Posterior cingulate gyrus (tissue), 11 donors: Measurements from ENCODE around the gene MAD2L2.

Experiments
- DNase-seq, 10 donors: peaks; one replicate each; pipeline versions ENCODE4 v3.0.0 to v3.0.0-alpha.2; 2020 to 2021; ENCODE audit warnings: mixed read lengths in 3 of 10
- intact Hi-C: fragments of 100-400 bp; cut with DNase I; formaldehyde crosslinking; loops from one replicate; pipeline ENCODE4 v1.15.1; 2023

The MAD2L2 gene

DNA sequence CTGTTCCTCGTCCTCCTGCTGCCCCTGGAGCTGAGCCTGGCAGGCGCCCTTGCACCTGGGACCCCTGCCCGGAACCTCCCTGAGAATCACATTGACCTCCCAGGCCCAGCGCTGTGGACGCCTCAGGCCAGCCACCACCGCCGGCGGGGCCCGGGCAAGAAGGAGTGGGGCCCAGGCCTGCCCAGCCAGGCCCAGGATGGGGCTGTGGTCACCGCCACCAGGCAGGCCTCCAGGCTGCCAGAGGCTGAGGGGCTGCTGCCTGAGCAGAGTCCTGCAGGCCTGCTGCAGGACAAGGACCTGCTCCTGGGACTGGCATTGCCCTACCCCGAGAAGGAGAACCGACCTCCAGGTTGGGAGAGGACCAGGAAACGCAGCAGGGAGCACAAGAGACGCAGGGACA, 25.3 kb upstream of the MAD2L2 start:
- intact Hi-C loops, result no loop called here
- DNase-seq, result no peak

DNA sequence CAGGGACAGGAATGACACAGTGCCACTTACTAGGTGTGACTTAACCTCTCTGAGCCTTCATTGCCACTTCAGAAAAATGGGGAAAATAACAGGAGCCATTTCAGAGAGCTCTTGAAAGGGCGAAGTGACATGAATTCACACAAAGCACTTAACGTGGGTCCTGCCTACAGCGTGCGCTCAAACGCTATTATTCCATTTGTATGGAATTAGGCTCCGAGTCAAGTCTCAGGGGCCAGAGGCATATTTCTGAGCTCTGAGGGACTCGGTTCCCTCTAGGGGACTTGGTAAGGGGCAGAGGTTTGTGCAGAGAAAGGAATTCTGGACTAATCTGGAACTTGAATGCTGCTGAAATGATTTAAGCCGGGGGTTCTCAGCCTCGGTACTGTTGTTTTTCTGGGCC, 24.6 kb upstream of the MAD2L2 start:
- intact Hi-C loops, result no loop called here
- no peak for DNase-seq

DNA sequence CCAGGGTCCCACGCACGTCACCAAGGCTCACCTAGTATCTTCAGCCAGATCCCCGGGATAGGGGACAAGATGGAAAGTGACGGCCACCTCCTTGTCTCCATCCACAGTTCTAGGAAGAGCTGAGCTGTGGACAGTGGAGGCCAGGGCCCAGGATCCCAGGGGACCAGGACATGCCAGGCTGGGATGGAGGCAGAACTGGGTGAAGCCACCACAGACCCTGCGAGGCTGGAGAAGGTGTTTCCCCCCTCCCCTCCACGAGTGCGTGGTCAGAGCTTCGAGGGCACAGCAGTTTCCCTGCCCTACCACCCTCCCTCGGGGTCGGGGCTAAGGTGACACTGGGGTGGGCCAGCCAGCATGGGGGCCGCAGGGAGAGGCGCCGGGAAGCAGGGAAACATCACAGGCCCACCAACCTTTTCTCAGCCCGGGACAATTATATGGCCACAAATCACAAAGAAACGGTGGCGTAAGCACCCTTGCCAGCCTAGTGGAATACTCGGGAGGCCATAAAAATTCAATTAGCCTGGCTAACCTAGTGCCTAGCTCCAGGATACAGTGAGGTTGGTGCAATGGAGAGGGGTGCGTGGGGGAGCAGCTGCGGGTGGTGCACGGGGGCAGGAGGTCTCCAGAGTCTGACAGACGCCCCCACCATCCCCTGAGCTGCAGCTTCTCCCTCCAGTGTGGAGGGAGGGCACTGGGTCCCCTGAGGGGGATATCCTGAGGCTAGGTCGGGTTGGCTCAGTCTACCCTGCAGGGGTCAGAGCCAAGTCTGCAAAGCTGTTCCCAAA, 23.9 kb upstream of the MAD2L2 start:
- intact Hi-C loops, result no loop called here
- DNase-seq, result no peak

DNA sequence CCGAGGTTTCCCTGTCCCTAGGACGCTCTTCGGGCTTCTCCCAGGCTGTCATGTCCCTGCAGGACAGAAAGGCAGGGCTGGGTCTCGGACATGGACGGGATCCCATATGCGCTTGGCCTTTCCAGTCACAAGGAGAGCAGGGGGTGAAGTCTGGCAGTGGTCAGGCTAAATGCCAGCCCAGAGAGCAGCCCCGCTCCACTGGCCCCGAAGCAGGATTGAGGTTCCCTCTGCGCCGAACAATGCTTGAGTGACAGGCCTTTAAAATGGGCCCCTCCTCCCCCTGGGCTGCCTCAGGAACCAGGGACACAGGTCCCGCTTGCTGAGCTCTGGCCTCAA, 23.2 kb upstream of the MAD2L2 start:
- intact Hi-C loops, result no loop called here
- DNase-seq, result no peak

DNA sequence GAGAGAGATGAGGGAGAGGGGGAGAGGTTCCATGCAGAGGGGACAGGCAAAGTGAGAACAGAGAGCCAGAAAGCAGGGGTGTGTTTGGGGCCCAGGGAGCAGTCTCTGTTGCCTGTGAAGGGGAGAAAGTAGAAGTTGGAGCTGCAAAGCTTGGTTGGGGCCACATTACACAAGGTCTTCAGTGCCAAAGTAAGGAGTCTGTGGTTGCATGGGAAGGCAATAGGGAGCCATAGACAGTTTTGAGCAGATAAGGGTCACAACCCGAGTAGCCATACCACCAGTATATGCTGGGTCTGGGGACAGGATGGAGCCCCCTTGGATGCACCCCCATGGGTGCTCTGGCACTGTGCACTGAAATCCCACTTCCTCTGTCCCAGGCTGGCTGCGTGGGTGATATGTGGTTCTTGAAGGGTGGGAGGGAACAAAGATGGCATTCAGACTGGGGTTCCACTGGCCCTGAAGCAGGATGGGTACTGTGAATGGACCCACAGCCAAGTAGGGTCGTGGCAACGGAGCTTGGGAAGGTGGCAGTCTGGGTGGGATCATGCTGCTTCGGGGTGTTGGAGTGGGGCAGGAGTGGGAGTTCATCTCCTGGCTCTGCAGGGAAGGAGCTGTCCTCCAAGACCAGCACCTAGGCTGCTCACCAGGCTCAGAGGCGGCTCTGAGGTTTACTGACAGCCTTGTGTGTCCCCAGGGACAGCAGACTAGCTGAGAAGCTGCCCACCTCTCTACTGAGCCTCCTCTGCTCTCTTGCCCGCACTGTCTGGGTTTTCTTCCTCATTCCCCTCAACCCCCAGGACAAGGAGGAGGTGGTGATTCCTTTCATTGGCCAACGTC, 22.6 kb upstream of the MAD2L2 start:
- no peak for DNase-seq
- intact Hi-C loops, result no loop called here

- intact Hi-C loops, result loop anchor here (1.0 kb wide), 1 partner anchor 21 kb away; the partner anchor contains the start of gene MAD2L2
- DNase-seq, result no peak
These were observed 21.2 kb upstream of the MAD2L2 start for GRCh38 chr1:11701981-11702803.

GRCh38 chr1:11701551-11701961, 20.6 kb upstream of the MAD2L2 start:
- intact Hi-C loops, result loop anchor here (1.0 kb wide), 1 partner anchor 20 kb away; the partner anchor contains the start of gene MAD2L2

GRCh38 chr1:11700601-11701467, 19.9 kb upstream of the MAD2L2 start:
- intact Hi-C loops, result loop anchor here (1.0 kb wide), 1 partner anchor 20 kb away; the partner anchor contains the start of gene MAD2L2
- DNase-seq, result no peak

More at GRCh38 chr1:11701551-11701961, 20.6 kb upstream of the MAD2L2 start:
- DNase-seq, result peak; percentile 62 to 95 (median 76)

GRCh38 chr1:11697893-11698210, 16.9 kb upstream of the MAD2L2 start:
- DNase-seq, result no peak
- intact Hi-C loops, result no loop called here

DNA sequence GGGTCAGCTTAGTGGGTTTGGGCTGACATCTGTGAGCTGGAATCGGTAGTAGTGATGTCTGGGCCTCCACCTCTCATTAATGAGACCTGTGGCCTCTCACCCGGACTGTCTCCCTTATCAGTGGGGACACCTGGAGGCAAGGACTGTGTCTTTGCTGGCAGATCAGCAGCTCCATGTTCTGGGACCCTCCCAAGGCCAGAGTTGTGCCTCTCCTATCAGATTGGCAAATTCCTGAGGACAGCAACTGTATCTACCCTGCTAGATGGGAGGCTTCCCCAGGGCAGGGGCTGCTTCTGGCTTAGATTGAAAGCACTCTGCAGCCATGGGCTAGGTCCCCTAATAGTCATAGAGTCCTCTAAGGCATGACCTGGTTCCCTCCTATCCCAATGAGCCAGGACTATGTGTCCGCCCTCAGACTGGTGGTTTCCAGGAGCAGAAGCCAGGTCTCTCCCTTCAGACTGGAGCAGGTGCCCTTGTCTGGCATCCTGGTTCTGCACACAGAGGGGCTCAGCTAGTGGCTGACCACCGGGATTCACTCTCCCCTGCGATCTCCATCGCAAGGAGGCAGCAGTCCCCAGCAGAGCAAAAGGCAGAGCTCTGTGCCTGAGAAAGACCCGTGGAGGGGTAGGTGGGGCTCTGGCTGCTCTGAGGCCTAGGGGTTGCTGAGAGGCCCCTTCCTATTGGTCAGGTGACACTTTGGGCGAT, 16.4 kb upstream of the MAD2L2 start:
- intact Hi-C loops, result no loop called here
- no peak for DNase-seq

DNA sequence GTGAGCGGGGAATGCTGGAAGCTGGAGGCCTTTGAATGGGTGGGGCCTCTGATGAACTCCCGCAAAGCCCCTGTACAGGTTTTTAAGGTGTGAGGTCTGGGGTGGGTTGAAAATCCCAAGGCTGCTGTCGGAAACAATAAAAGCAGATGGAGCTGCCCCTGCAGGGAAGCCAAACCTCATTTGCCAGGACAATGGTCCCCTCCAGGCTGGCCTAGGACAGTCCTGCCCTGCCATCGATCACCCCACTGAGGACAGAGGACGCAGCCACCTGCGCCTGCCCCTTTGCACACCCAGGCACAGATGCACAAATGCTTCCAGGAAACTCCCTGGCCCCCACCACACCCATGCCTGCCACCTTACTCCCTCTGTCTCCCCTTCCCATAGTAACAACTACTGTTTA, 14.9 kb upstream of the MAD2L2 start:
- DNase-seq, result no peak
- intact Hi-C loops, result no loop called here

DNA sequence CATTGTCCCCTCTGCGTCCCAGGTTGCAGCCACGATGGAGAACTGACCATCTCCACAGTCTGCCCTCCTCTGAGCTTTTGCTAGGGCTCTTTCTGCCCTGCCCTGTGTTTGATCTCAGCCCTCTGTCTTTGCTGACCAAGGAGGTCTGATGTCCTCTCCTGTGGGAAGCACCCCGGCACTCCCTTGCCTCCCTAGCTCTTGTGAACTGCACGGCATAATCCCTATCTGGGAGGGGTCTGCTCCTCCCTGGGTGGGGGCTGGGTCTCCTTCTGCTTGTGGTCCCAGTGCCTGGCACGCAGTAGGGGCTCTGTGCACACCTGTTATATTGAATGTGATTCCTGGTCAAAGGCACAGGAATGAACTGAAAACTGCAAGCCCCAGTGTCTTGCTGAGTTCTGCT, 13.0 kb upstream of the MAD2L2 start:
- intact Hi-C loops, result no loop called here
- no peak for DNase-seq

DNA sequence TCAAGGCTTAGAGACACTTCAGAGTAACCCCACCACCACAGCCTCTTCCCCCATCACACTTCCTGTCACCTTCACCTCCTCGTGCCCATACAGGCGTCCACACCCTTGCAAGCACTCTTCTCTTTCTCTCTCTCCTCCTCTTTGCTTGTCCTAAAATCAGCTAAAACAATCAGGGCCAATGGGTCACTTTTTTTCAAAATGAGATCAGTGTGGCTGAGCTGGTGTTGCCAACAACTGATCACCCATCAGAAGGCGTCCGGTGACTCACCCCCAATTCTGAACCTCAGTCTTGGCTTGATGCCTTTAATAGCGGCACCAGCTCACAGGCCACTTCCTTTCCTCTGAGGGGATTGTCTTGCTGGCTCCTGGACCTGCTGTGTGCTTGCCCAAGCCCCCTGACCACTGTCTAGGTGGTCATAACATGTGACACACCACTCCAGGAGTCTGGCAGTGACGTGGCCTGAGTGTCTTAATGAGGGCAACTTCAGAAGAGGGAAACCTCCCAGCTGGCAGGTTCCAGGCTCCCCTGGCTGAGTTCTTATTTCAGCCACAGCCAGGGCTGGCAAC, 12.2 kb upstream of the MAD2L2 start:
- no peak for DNase-seq
- intact Hi-C loops, result no loop called here

DNA sequence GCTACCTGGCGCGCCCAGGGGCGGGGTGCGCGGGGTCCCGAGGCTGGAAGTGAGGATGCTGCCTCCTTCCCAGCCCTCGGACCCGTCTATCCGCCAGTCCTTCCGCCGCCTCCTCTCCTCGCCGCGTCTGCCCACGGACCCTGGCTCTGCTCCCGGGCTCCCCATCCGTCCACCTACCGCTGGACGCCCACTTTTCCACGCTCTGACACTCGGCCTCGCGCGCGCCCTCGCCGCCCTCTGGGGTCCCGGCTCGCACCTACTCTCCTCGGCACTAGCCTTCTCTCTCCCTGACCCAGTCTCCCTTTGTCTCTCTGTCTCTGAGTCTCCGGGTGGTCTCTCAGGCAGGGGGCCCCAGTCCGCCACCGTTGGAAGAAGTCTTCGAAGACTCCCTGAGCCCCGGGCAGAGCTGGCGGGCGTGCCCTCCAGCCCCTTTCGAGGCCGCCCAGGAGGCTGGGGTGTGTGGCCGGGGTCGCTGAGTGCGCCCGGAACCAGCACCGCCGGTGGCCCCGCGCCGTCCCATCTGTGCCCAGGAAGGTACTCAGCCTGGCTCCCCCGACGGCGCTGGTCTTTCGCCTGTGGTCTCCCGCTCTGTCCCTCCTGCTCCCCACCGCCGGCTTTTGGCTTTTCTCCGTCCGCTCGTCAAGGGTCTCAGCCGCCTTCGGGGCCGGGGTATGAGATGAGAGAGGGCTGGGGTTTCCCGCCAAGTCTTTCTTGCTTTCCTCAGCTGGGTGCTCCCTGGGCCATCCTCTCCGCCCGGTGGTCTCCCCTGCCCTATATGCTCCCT, 11.2 kb upstream of the MAD2L2 start:
- peak in 1 of 10 donors; percentile 87 for DNase-seq
- intact Hi-C loops, result no loop called here

DNA sequence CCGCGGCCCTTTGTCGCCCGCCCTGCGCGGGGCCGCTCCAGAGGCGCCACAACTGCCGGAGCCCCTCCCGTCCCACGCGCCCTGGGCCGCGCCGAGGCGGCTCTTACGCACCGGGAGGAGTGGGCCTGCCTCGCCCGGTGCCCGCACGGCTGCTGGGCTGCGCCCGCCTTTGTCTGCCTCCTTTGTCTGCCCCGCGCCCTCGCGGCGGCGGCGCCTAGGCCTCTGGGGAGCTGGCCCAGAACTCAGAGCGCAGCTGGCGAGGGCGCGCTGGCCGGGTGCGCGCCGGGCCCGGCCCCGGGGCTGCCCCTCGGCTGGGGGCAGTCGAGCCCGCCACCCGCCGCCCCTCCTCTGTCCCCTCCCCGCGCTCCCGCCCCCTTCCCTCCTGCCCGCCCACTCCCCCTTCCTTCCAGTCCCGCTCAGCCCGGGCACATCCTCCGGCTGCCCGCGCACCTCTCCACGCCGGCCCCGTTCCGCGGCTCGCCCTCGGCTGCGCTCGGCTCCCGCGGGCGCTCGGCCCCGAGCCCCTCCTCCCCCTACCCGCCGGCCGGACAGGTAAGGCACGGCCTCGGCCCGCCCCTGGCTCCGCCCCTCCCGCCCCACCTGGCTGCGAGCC, 10.5 kb upstream of the MAD2L2 start, which contains the start of gene DRAXIN:
Gene DRAXIN, plus strand, starts transcription at position 409 of the 613 bp plus-strand sequence. CDS start 14,549 bp downstream, outside the sequence.
- intact Hi-C loops, result no loop called here
- DNase-seq, result no peak

DNA sequence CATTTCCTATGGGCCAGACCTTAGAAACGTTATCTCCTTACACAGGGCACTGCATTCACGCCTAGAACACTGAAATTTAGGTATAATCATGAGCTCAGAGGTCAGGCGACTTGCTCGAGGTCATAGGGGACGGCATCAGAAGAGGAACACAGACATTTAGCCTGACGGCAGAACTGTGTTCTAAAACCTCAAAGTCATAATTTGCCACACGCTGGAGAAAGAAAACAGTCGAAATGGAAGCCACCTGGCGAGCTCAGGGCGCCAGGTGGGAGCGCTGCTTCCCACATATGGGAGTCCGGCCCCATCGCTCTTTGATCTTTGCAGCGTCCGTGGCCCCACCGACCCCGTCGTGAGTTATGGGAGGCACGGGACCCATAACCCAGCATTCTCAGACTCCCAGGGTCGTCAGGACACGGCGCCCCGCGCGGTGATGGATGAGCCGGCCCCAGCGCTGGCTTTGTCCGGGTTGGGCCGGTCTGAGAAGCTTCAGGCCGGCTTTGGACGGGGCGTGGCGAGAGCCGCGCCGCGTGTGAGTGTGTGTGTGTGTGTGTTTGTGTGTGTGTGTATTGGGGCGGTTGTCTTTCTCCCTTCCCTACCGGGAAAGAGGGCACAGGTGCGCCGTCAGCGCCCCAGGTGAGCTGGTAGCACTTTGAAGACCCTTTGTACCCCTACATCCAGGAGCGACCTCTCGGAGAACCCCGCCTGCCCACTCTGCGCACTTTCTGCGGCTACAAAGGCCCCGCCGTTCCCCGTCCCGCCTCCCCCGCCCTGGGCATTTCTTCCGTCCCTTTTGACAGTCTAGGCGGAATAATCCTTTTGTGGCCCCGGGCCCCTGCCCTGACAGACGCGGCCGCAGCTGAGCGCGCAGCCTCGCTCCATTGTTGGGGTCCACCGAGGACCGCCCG, 9.7 kb upstream of the MAD2L2 start:
- no peak for DNase-seq
- intact Hi-C loops, result no loop called here

GRCh38 chr1:11688506-11688905, 7.6 kb upstream of the MAD2L2 start:
- DNase-seq, result no peak
- intact Hi-C loops, result no loop called here
